ENCODE measurements around the gene STXBP5L.
"Not testable (repeated sequence)": the region's sequence is repeated elsewhere in the genome, so short reads cannot be mapped to it uniquely, and the experiment has no call there.

Gene STXBP5L

DNA sequence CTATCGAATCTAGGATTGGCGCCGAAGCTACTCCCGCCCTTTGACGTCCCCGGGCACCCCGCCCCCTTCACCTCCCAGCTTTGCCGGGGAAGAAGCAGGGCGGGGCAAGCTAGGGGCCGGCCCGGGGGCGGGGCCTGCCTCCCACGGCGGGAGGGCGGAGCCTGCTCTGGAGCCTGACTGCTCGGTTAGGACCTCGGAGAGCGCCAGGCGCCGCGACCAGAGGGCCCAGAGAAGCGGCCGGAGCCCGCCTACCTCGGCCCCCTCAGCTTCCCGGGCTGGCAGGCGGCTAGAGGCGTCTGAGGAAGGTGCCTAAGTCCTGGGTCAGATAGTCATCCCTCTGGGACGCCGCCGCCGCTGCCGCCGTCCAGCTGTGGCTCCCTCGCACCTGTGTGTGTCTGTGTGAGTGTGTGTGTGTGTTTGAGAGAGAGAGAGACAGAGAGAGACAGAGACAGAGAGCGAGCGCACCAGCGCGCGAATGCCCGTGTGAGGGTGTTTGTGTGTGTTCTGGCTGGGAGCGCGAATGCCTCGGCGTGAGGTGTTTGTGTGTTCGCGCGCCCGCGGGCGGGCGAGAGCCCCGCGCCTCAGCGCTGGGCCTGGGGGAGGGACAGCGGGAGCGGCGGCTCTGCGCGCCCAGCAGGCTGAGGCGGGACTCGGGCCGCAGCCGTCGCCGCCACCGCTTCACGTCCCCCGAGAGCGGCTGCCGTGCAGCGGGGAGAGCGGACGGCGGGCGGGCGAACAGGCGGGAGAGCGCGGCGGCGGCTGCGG is at the start of gene STXBP5L:
Gene STXBP5L, plus strand, starts transcription at position 176 of the 765 bp plus-strand sequence. CDS start 1,374 bp downstream, outside the sequence.
- in situ Hi-C loops (cut with MboI; ENCODE audit: low sequenced_read_pairs) = no loop called here

DNA sequence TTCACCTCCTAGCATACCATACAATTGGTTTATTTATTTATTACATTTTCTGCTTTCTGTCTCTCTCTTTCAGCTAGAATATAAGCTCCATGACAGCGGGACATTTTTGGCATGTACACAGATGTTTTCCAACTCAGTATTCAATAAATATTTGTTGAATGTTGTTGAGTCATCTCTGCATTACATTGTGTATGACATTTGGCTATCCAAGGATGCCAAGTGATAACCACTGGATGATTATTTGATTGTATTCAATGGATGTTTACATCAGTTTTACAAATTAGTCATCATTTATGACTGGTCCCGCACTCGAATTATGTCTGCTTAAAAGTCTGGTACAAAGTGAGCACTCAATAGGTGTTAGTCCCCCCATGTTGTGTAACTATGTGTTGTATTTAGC is 49.5 kb upstream of the STXBP5L start:
- in situ Hi-C loops (cut with MboI; ENCODE audit: low sequenced_read_pairs) = no loop called here

DNA sequence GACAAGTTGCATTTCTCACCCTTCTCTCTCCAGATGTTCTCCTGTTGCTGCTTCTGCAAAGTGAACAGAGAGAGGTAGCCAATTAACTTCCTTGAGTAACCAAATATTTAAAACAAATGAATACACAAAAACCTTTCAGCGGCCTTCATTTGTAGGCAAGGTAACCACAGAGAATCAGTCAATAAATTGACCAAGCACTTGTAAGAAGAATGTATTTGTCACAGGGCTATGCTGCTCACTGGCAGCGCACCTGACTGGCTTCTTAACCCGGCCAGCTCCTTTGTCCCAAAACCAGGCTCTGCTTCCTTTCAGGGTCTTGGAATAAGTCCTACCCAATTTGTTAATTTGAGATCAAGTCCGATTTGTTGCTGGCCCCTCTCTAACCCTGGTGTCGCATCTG is 43.5 kb upstream of the STXBP5L start:
- in situ Hi-C loops (cut with MboI; ENCODE audit: low sequenced_read_pairs) = no loop called here

DNA sequence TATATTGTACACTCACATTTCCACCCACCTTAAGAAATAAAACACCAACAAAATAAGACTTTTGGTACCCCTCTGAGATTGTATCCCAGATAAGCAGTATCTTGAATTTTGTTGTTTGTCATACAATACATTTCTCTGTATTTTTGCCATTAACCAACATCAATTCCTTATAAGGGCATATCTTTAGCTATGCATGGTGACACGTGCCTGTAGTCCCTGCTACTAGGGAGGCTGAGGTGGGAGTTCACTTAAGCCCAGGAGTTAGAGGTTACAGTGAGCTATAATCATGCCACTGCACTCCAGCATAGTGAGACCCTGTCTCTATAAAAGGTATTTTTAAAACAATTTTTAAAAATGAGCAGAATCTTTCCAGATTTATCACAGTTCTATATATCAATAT is 32.5 kb upstream of the STXBP5L start:
- in situ Hi-C loops (cut with MboI; ENCODE audit: low sequenced_read_pairs) = no loop called here

DNA sequence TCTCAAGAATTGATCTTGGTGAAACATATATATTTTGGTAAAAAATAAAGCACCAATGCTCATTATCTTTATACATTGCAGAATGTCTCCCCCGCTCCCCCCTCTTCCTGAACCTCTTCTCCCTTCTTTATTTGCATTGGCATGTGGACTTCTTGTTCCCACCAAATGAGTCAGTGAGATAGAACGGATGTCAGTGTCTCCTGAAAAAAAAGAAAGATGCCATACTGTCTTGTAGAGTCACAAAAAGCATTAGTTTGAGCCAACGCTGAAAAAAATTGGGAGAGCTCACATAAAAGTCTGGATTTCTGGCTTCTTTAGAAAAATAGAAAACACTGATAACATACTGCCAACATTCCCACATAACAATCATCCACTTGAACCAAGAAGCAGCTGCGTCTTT is 32.0 kb upstream of the STXBP5L start:
- in situ Hi-C loops (cut with MboI; ENCODE audit: low sequenced_read_pairs) = no loop called here

DNA sequence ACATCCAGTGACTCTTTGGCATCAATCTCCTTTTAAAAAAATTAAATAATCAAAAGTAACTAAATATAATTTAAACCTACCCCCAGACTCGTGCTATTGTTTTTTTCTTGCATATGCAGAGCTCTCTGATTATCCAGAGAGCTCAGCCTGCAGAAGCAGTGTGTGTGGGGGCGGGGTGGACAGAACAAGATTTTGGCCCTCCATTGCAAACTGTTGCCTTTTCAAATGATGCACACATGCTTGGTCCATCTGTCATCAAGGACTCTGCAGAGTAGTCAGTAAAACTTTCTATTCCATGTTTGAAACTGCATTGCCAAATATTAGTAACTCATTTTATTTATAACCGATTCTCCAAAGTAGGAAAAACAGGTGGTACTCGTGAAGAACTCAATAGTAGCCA is 28.6 kb upstream of the STXBP5L start:
- in situ Hi-C loops (cut with MboI; ENCODE audit: low sequenced_read_pairs) = no loop called here

DNA sequence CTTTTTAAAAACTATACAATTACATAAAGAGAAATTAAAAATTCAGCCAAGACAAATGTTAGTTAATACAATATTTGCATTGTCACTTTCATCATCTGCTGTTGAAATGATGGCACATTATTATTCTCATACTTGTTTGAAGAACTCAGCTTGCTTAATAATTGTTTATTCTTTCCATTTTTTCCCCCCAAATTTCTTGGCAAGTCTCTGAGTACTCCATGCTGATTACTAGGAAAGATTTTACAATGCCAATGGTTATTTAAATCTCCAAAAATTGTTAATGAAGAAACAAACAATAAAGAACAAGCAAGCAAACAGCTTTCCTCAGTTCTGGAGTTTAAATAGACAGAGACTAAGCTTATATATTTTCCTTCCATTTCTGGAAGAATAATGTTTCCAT is 15.1 kb upstream of the STXBP5L start:
- in situ Hi-C loops (cut with MboI; ENCODE audit: low sequenced_read_pairs) = no loop called here

DNA sequence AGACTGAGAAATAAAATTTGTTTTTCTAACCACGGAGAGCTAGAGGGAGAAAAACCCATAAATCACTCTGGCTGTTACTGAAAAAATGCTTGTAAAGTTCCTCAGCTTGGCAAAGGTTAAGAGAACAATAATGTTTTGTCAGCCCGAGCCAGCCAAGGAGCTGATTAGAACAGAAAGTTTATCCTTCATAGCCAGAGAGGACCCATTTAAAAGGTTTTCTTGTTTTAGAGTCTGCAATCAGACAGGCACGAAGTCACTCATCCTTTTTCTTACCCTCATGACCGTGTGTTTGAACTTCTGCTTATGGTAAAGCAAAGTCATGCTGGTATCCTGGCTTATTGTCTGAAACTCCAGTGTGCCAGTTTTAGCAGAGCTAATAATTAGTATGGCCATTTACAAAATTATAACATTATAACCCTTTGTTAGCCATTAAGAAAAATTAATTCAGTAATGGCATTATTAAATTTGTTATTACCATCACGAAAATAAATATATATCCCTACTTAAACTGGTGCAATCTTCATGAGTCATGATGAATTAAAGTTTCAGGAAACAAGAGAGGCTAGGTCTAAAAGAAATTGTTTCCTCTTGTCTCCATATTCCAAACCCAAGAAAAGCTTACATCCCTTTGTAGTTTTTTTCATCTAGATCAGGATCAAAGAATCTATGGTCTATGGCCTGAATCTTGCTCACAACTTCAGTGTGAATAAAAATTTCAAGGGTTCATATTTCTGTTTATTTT is 13.5 kb upstream of the STXBP5L start:
- in situ Hi-C loops (cut with MboI; ENCODE audit: low sequenced_read_pairs) = no loop called here

DNA sequence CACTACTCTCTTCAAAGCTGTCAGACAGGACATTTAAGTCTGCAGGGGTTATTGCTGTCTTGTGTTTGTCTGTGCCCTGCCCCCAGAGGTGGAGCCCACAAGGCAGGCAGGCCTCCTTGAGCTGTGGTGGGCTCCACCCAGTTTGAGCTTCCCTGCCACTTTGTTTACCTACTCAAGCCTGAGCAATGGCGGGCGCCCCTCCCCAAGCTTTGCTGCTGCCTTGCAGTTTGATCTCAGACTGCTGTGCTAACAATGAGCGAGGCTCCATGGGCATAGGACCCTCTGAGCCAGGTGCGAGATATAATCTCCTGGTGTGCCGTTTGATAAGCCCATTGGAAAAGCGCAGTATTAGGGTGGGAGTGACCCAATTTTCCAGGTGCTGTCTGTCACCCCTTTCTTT is 6.3 kb upstream of the STXBP5L start:
- in situ Hi-C loops (cut with MboI; ENCODE audit: low sequenced_read_pairs) = not testable (repeated sequence)

DNA sequence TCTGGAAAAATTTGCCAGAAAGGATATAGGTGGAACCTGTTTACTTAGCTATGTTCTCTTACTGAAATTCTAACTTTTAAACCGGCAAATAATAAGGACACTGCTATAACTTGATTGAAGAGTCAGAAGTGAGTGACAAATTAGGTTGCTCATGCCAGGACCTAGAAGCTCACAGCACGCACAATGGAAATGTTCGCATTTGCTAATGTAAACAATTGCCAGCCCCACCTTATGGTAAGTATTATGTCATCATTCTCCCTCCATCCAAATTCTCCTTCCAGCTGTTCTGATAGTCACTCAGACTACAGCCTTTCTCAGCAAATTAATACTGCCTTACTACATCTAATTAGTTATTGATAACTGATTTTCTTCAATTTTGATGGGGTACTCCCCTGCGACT is 4.8 kb upstream of the STXBP5L start:
- in situ Hi-C loops (cut with MboI; ENCODE audit: low sequenced_read_pairs) = no loop called here

DNA sequence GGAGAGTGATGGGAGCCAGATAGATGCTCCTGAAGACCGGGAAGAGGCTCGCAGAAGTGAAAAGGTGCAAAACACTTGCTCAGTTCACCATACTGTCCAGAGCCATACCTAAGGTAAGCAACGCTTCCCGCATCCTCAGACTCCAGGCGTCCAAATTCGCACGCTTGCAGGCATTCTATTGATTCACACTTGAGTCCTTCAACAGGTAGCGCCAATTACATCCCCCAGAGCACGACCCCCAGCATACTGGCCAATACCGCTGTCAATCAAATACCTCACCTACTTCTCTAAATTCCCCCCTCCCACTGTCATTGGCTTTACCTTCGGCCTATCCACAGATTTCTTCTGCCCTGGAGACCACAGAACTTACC is 361 bp upstream of the STXBP5L start:
- in situ Hi-C loops (cut with MboI; ENCODE audit: low sequenced_read_pairs) = no loop called here

DNA sequence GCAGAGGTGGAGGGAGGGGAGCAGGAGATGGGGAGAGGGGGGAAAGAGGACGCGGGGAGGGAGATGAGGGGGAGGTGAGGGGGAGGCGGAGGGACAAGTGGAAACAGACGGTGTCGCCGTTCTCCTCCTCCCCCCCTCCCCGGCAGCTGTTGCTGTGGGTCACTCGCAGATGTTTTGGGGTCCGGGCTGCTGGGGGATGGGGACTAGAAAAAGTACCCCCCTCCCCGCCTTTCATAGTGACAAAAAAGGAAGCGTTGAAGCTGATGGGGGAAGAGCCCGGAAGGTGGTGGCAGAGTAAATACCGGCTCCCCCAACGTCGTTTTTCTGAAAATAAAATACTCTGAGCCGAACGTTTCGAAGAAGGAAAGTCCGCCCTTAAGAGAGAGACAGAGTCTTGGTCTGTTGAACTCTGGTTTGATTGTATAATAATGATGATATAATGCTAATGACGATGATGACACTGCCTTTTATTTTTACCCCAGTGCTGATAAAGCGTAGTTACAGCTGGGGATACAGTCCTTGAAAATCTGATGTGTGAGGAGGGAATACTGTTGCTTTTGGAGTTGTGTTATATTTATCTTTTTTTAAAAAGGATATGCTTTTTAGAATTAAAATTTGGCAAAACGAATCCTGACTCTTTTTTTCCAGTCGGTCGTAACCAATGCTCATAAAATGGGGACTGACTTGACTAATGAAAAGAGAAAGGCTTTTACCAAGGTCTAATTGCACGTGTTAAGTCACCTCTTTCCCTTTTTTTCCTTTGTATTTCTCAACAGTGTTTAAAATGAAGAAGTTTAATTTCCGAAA is 993 bp downstream of the STXBP5L start:
- in situ Hi-C loops (cut with MboI; ENCODE audit: low sequenced_read_pairs) = no loop called here

DNA sequence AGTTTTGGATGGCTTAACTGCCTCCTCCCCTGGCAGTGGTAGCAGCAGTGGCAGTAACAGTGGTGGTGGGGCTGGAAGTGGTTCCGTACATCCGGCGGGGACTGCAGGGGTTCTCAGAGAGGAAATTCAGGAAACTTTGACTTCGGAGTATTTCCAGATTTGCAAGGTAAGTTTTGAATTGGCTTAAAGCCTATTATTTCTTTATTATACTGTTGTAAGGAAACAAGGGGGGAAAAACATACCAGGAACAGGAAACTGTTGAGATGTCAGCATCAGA is 1.5 kb downstream of the STXBP5L start:
- in situ Hi-C loops (cut with MboI; ENCODE audit: low sequenced_read_pairs) = no loop called here

DNA sequence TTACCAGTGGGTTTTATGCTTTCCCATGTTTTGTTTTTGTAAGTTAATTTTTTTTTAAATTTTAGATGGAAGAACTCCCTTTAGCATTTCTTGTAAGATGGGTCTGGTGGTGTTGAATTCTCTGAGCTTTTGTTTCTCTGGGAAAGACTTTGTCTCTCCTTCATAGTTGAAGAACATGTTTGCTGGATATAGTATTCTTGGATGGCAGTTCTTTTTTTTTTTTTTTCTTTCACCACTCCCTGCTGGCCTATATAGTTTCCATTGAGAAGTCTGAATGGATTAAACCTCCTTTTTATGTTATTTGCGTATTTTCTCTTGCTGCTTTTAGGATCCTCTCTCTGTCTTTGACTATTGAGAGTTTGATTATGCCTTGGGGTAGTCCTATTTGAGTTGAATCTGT is 18.1 kb downstream of the STXBP5L start:
- in situ Hi-C loops (cut with MboI; ENCODE audit: low sequenced_read_pairs) = no loop called here

DNA sequence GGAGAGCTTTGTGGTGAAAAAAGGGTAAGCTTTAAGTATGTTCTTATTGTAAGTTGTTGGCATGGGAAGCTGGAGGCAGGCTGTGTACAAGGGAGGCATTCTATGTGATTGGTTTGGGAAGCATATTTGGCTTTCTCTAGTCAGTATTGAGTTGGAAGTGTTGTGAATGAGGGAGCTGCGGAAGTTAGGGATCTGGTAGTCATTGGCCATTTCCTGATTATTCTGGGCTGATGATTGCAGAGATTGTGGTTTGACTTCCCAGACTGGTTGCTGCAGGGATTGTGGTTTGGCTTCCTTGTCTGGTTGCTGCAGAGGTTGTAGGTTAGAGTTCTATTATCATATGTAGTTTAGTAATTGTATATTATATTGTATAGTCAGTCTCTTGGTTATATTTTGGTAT is 21.0 kb downstream of the STXBP5L start:
- in situ Hi-C loops (cut with MboI; ENCODE audit: low sequenced_read_pairs) = no loop called here

DNA sequence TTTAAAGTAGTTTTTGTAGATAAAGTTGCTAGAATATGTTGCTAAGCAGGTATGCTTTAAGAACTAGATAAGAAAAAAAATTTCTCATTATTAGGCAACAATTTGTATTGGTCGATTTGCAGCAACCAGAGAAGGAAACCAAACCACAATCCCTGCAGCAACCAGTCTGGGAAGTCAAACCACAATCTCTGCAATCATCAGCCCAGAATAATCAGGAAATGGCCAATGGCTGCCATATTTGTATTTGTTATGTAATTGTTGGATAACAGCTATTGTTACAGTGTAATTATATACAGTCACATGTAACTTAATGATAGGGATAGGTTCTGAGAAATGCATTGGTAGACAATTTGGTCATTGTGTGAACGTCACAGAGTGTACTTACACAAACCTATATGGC is 23.6 kb downstream of the STXBP5L start:
- in situ Hi-C loops (cut with MboI; ENCODE audit: low sequenced_read_pairs) = no loop called here

DNA sequence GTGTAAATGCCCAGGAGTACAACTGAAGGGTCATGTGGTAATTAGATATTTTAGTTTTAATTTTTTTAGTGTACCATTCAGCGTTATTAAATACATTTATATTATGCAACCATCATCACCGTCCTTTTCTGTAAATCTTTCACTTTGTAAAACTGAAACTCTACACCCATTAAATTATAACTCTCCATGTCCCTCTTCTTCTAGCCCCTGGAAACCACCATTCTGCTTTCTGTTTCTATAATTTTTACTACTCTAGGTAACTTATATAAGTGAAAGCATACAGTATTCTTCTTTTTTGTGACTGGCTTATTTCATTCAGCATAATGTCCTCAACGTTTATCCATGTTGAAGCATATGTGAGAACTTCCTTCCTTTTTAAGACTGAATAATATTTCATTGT is 48.1 kb downstream of the STXBP5L start:
- in situ Hi-C loops (cut with MboI; ENCODE audit: low sequenced_read_pairs) = no loop called here

DNA sequence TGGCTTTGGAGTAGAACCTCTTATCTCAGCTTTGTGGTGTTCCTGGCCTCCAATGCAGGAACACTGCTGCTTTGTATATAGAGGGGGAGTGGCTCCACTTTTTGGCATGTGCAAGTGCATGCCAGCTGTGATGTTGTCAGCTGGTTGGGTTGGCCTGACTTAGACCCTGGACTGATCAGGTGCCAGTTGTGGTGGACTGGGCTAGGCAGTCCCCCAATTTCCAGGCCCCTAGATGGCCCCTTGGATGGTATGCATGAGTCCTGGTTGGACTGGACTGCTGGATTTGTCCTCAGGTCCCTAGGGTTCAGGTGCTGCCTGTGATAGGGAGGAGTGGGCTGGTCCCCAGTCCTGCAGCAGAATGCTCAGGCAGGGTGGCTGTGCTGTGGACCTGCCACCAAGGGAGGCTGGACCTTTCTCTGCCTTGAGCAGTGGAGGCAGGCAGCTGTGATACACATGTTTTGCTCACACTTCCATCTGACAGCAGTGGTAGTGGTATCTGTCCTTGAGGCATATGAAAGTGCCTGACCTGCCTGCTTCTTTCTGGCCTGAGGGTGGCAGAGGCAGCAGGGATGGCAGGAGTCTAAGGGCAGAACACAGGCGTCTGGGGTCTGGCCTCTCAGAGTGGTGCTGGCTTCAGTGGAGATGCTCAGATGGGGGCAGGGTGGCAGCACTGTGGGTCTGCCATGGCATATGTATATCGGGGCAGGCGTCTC is 74.8 kb downstream of the STXBP5L start:
- in situ Hi-C loops (cut with MboI; ENCODE audit: low sequenced_read_pairs) = no loop called here

DNA sequence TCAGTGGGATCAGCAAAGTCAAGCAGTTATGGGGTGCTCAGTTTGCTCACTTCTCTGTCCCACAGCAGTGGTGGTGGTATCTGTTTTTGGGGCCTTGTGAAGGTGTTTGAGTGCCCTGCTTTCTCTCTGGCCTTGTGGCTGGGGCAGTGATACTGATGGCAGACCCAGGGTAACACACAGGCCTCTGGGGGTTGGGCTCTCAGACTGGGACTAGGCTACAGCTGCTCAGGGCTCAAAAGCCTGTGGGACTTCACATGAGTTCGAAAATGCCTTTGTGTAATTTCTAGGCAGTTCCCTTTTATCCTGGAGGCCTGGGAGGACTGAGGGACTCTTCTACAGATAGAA is 75.3 kb downstream of the STXBP5L start:
- in situ Hi-C loops (cut with MboI; ENCODE audit: low sequenced_read_pairs) = no loop called here

DNA sequence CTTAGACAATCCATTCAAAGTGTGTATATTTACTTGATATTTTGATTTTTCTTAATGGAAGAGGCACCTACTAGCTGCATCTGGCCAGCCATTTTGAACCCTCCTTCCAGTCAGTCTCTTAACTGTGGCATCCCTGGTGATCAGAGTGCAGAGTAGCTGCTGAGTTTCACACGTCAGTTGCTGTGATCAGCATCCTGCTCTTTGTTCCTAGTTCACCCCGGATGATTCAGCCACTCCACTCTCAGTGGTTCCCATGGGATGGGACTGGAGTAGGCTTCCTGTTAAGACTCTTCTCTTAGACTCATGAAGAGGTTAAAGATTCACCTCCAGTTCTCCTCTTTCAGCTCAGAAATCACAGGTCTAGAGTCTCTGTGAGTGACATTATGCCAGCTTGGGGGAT is 75.8 kb downstream of the STXBP5L start:
- in situ Hi-C loops (cut with MboI; ENCODE audit: low sequenced_read_pairs) = no loop called here

DNA sequence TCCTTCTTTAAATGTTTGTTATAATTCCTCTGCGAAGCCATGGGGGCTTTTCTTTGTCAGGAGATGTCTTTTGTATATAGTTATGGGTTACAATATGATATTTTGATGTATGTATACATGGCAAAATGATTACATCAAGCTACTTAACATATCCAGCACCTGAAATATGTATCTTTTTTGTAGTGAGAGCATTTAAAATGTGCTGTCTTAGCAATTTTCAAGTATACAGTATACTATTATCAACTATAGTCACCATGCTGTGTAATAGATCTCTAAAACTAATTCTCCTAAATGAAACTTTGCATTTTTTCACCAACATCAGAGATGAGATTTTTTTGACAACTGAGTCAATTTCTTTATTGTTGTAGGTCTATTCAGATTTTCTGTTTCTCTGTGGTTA is 77.2 kb downstream of the STXBP5L start:
- in situ Hi-C loops (cut with MboI; ENCODE audit: low sequenced_read_pairs) = no loop called here

DNA sequence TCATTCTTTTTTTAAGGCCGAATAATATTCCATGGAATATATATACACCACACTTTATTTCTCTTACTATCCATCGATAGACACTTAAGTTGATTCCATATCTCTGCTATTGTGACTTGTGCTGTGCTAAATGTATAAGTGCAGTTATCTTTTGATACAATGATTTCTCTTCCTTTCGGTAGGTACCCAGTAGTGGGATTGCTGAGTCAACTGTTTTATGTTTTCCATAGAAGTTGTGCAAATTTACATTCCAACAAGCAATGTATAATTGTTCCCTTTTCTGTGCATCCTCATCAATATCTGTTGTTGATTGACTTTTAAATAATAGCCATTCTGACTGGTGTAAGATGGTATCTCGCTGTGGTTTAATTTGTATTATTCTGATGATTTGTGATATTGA is 81.0 kb downstream of the STXBP5L start:
- in situ Hi-C loops (cut with MboI; ENCODE audit: low sequenced_read_pairs) = no loop called here

Measured in hTERT RPE-1 (cell line).